Gastroesophageal sphincter (tissue), 4 donors: ENCODE data around the gene TRNT1. TPM values are rescaled to one million over a fixed set of nuclear protein-coding genes. Genes with fewer than 3 reads are reported as not detected.

Source experiments
- ATAC-seq: fragments of 150-250 bp; one replicate; pipeline ENCODE4 v1.9.1; 2016; ENCODE audit warnings: mild to moderate bottlenecking, moderate library complexity
- H3K27ac ChIP-seq, 4 donors: fragments of 200-600 bp; sonication (generic) in 3 of 4; 1 replicate in 3 of 4; 2 replicates in 1 of 4; pipeline ENCODE4 v1.5.1; 2016 to 2019
- H3K27me3 ChIP-seq: fragments of 200-600 bp; sonication (generic); one replicate; pipeline ENCODE4 v1.5.1; 2019
- H3K36me3 ChIP-seq, 2 donors: fragments of 200-600 bp; sonication (generic); one replicate each; pipeline ENCODE4 v1.5.1; 2019; ENCODE audit warnings: control low read depth in 1 of 2
- H3K4me1 ChIP-seq, 3 donors: fragments of 200-600 bp; sonication (generic); 1 replicate in 2 of 3; 2 replicates in 1 of 3; pipeline ENCODE4 v1.5.1; 2016 to 2019; ENCODE audit warnings: control low read depth in 2 of 3
- H3K4me3 ChIP-seq, 2 donors: fragments of 200-600 bp; sonication (generic); one replicate each; pipeline ENCODE4 v1.5.1; 2019; ENCODE audit warnings: mild to moderate bottlenecking in 1 of 2, moderate library complexity in 1 of 2
- H3K9me3 ChIP-seq, 3 donors: fragments of 200-600 bp; sonication (generic); one replicate each; pipeline ENCODE4 v1.5.1; 2017 to 2019; ENCODE audit warnings: control low read depth in 2 of 3
- EP300 ChIP-seq: sonication (generic); formaldehyde crosslinking; IDR thresholded peaks from one replicate; pipeline ENCODE4 v1.6.1; 2017; ENCODE audit warnings: antibody characterized with exemption, mild to moderate bottlenecking
- POLR2A ChIP-seq, 2 donors: fragments of 450-650 bp; IDR thresholded peaks; one replicate each; pipeline ENCODE4 v1.6.1; 2017; ENCODE audit warnings: antibody characterized with exemption in 2 of 2, mild to moderate bottlenecking in 2 of 2, moderate library complexity in 1 of 2
- POLR2AphosphoS5 ChIP-seq: sonication (generic); formaldehyde crosslinking; IDR thresholded peaks from one replicate; pipeline ENCODE4 v1.6.1; 2017; ENCODE audit warnings: antibody characterized with exemption
- WGBS, 2 donors: methylation state at CpG; one replicate each; pipeline ENCODE4 v1.1.5; 2018; ENCODE audit warnings: low coverage in 1 of 2; 5-methylcytosine and 5-hydroxymethylcytosine counted together
- total RNA-seq, 4 donors: library from RNA; depleted of rRNA; stranded (reverse); fragments of >200 nt; gene quantifications; one replicate each; pipeline ENCODE4 v1.1.0, GENCODE V29; 2016
- TF ChIP-seq, protein P1 (sequence below), 4 experiments: fragments of 200-600 bp in 2 of 4; fragments of 450-650 bp in 2 of 4; sonication (generic) in 1 of 4; IDR thresholded peaks; one replicate each; pipeline ENCODE4 v1.5.1; 2017 to 2019; ENCODE audit warnings: antibody characterized with exemption in 4 of 4, mild to moderate bottlenecking in 2 of 4, moderate library complexity in 2 of 4

Gene TRNT1
- total RNA-seq, 4 donors from 2014 or later: 8.7 to 20.6 (median 12.2) TPM

- no peak for TF ChIP-seq EP300
- no peak for TF ChIP-seq POLR2AphosphoS5
- TF ChIP-seq, protein P1, sequence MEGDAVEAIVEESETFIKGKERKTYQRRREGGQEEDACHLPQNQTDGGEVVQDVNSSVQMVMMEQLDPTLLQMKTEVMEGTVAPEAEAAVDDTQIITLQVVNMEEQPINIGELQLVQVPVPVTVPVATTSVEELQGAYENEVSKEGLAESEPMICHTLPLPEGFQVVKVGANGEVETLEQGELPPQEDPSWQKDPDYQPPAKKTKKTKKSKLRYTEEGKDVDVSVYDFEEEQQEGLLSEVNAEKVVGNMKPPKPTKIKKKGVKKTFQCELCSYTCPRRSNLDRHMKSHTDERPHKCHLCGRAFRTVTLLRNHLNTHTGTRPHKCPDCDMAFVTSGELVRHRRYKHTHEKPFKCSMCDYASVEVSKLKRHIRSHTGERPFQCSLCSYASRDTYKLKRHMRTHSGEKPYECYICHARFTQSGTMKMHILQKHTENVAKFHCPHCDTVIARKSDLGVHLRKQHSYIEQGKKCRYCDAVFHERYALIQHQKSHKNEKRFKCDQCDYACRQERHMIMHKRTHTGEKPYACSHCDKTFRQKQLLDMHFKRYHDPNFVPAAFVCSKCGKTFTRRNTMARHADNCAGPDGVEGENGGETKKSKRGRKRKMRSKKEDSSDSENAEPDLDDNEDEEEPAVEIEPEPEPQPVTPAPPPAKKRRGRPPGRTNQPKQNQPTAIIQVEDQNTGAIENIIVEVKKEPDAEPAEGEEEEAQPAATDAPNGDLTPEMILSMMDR (IDR thresholded peaks at IDR 0.05): no peak
- no peak for TF ChIP-seq POLR2A (IDR thresholded peaks at IDR 0.05)
- ATAC-seq: no peak
- Histone ChIP-seq H3K9me3 (no peaks in the 10 kb centered on the region), H3K4me3 (no peak overlapping the region), H3K27me3 (peaks cover 11% of the 10 kb centered on the region), H3K27ac (no peak overlapping the region), H3K36me3 (no peaks in the 10 kb centered on the region), H3K4me1 (no peaks in the 10 kb centered on the region)
- 40 to 72% methylated on average over 6 to 7 of the region's 7 CpGs for WGBS, 2 donors
These were observed 15.9 kb upstream of the TRNT1 start for GRCh38 chr3:3110749-3111361.

GRCh38 chr3:3113042-3113709 lies 13.6 kb upstream of the TRNT1 start:
- Histone ChIP-seq H3K27me3 (peaks cover 11% of the 10 kb centered on the region), H3K4me3 (no peak overlapping the region), H3K36me3 (no peaks in the 10 kb centered on the region), H3K27ac (no peak overlapping the region), H3K9me3 (no peaks in the 10 kb centered on the region), H3K4me1 (no peaks in the 10 kb centered on the region)
- ATAC-seq: no peak
- TF ChIP-seq POLR2A (IDR thresholded peaks at IDR 0.05): no peak
- no peak for TF ChIP-seq EP300
- TF ChIP-seq POLR2AphosphoS5: no peak
- TF ChIP-seq, protein P1 (IDR thresholded peaks at IDR 0.05): no peak
- WGBS, 2 donors: 69 to 72% methylated on average over 4 of the region's 4 CpGs

- Histone ChIP-seq H3K36me3 (no peaks in the 10 kb centered on the region), H3K4me1 (no peaks in the 10 kb centered on the region), H3K27me3 (peaks cover 6% of the 10 kb centered on the region), H3K4me3 (no peak overlapping the region), H3K27ac (no peak overlapping the region), H3K9me3 (no peaks in the 10 kb centered on the region)
- WGBS, 2 donors: 85 to 86% methylated on average over 2 of the region's 2 CpGs
- no peak for ATAC-seq
- TF ChIP-seq POLR2AphosphoS5 (no peak), POLR2A (IDR thresholded peaks at IDR 0.05) (no peak), EP300 (no peak)
- TF ChIP-seq, protein P1 (IDR thresholded peaks at IDR 0.05): no peak
These were observed 9.1 kb upstream of the TRNT1 start for GRCh38 chr3:3117651-3118050.

- no peak overlapping the region for H3K4me3 ChIP-seq
- no peak for ATAC-seq
- H3K27ac ChIP-seq: no peak overlapping the region
- H3K36me3 ChIP-seq: no peaks in the 10 kb centered on the region
- H3K27me3 ChIP-seq: peaks cover 6% of the 10 kb centered on the region
- H3K9me3 ChIP-seq: no peaks in the 10 kb centered on the region
- 65 to 81% methylated on average over 4 of the region's 4 CpGs for WGBS, 2 donors
- TF ChIP-seq POLR2A (IDR thresholded peaks at IDR 0.05): no peak
- no peak for TF ChIP-seq POLR2AphosphoS5
- TF ChIP-seq, protein P1 (IDR thresholded peaks at IDR 0.05): no peak
- no peak for TF ChIP-seq EP300
- H3K4me1 ChIP-seq: no peaks in the 10 kb centered on the region
These were observed 7.3 kb upstream of the TRNT1 start for GRCh38 chr3:3119393-3119851.

GRCh38 chr3:3125977-3126376 lies 763 bp upstream of the TRNT1 start:
- peak overlapping the region; percentile 66 to 96 (median 92) for H3K27ac ChIP-seq
- peaks cover 0 to 32% (median 7%) of the 10 kb centered on the region in 3 donors for H3K4me1 ChIP-seq
- peaks cover 0 to 23% of the 10 kb centered on the region in 2 donors for H3K36me3 ChIP-seq
- H3K9me3 ChIP-seq: no peaks in the 10 kb centered on the region
- no peaks in the 10 kb centered on the region for H3K27me3 ChIP-seq
- TF ChIP-seq POLR2AphosphoS5 (no peak), POLR2A (IDR thresholded peaks at IDR 0.05) (no peak), EP300 (no peak)
- TF ChIP-seq, protein P1 (IDR thresholded peaks at IDR 0.05): no peak
- WGBS, 2 donors: 88 to 90% methylated on average over 18 to 20 of the region's 24 CpGs
- no peak for ATAC-seq
- peak overlapping the region; percentile 59 to 92 for H3K4me3 ChIP-seq
